Stromal cell of bone marrow (primary cell): Measurements from ENCODE around the gene FAM168A.

Experiments
- DNase-seq: peaks from one replicate; pipeline ENCODE4 v3.0.0-alpha.2; 2012; ENCODE audit warnings: low read depth

The FAM168A gene

GRCh38 chr11:73399636-73400035 lies 198.3 kb downstream of the FAM168A start:
- no peak for DNase-seq

GRCh38 chr11:73399159-73399590 lies 198.7 kb downstream of the FAM168A start:
- DNase-seq, result no peak

DNA sequence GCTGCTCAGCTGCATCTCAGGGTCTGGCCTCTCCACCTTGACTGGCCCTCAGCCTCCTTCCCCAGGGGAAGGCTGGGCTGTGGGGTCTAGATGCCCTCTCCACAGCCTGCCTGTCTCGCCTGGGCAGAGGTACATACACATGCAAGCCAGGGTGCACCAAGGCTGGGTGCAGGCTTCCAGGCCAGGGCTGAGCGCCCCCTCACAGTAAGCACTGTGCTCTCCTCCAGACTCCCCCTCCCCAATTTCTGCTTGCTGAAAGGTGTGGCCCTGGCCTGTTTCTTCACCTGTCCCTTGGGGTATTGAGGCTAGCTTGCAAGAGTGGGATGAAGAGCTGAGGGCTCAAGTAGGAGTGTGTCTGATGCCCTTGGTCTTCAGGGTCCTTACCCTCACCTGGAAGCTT lies 199.2 kb downstream of the FAM168A start:
- no peak for DNase-seq

DNA sequence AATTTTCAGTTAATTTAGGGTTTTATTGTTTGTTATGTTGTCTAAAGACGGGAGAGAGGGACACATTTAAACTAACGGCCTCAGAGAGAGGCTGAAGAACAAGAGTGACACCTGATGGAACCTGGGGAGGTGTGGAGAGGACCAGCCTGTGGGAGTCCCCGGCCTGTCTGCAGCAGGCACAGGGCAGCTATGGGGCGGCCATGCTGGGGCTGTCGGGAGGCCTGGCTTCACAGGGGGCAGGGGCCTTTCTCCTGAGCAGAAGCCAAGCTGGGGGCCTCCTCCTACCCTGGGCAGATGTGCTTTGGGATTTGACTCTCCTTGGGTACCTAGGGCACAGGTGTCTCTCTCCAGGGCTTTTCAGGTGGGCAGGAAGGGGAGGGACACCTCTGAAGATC lies 199.8 kb downstream of the FAM168A start:
- no peak for DNase-seq

DNA sequence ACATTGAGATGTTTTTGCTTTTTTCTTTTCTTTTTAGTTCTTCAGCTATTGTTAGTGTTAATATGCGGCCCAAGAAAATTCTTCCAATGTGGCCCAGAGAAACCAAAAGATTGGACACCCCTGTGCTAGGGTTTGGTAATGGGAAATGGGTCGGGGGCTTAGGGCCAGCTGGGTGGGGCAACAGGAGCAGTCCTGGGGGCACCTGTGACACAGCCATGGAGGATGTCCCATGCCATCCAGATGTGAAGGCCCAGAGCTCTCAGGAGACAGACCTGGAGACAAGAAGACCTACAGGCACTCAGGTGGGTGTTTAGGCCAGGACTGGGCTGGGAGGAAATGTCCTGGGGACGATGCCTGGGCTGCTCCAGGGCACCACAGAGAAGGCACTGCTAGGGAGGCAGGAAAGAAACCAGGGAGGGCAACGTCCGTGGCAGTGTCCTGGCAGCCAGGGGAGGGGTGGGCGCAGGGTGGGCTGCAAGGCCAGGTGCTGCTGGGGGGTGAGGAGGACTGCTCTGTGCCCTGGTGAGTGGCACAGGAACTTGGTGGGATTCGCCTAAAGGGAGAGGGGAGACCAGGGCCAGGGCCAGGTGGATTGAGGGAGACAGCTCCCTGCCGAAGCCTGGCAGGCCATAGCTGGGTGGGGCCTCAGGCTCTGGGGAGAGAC lies 200.3 kb downstream of the FAM168A start:
- no peak for DNase-seq

DNA sequence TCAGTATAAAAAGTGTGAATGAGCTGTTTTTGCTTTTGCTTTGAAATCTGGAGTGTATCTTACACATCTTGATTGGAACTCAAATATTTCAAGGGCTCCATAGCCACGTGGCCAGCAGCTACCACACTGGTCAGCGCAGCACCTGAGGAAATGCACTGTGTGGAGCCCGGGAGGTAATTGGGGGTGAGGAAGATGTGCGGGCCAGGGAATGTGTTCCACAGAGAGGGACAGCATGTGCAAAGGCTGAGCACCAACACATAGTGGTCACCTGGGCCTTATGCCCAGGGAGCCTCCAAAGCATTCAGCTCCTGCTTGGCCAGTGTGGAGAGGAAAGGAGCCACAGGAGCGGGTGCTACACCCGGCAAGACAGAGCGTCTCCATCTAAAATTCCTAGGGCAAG lies 200.9 kb downstream of the FAM168A start:
- no peak for DNase-seq

DNA sequence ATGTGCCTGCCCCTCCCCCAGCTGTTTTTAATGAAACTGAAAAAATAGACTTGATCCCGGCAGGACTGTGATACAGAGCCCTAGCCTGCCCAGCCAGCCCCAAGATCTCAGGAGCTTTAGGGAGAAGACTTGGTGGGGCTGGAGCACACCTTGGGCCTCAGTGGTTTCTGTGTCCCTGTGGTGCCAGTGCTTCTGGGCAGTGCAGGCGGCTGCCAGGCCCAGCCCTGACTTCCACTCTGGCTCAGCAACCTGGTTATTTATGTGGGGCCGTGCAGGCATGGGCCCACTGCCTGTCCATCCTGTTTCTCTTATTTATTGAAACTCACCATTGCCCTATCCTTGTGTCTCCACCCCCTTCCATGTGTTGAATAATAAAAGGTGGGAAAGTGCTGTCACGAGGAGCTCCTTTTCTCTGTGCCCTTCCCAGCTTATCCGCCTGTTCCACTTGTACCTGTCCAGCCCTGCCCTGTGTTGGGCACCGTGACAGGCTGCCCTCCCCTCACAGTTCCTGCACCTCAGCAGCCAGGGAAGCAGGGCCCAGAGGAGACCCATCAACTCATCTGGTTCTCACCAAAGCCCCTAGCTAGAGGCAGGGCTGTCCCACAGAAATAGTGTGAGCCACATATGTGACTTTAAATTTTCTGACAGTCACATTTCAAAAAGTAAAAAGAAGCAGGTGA lies 201.5 kb downstream of the FAM168A start:
- no peak for DNase-seq

GRCh38 chr11:73395297-73396208 lies 202.4 kb downstream of the FAM168A start:
- DNase-seq, result no peak

- no peak for DNase-seq
Measured at GRCh38 chr11:73394416-73395296, 203.3 kb downstream of the FAM168A start.

DNA sequence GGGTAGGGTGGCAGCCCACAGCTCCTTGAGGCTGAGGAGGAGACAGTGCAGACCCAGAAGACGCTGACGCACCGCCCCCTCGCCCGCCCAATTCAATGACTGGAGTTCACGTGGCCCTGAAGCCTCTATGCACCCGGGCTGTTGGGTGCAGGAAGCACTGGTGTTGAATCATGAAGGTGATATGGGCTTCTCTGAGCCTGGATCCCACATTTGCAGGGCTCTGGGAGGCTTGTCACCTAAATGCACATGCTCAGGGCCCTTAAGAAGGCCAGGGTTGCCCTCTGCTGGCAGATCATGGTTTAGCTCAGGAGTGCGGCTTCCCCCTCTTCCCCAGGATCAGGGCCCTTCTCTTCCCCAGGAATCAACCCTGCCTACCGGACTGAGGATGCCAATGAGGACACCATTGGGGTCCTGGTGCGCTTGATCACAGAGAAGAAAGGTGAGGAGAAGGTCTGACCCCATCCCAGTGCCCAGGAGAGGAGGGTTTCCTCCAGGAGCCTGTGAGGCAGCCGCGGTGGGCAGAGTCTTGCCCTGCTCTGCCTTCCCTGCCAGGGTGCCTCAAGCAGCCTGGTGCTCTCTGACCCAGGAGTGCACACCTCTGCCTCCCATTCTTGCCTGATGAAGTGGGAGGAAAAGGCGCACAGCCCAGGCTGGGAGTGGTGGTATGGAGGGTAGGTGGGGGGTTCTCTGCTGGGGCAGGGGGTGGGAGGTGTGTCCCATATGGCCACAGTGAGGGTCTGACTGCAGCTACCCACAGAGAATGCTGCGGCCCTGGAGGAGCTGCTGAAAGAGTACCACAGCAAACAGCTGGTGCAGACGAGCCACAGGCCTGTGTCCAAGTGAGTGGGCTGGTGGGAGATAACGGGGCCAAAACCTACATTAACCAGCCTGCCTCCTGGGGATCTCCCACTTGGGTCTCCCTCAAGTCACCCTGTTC lies 204.2 kb downstream of the FAM168A start:
- peak; percentile 52 for DNase-seq

- no peak for DNase-seq
Measured at GRCh38 chr11:73393011-73393380, 204.9 kb downstream of the FAM168A start.

GRCh38 chr11:73392108-73393010 lies 205.6 kb downstream of the FAM168A start:
- DNase-seq, result no peak

GRCh38 chr11:73391665-73392064 lies 206.2 kb downstream of the FAM168A start:
- no peak for DNase-seq

GRCh38 chr11:73390601-73391565 lies 207.0 kb downstream of the FAM168A start:
- no peak for DNase-seq

GRCh38 chr11:73389916-73390315 lies 208.0 kb downstream of the FAM168A start:
- no peak for DNase-seq

GRCh38 chr11:73389134-73389525 lies 208.8 kb downstream of the FAM168A start:
- DNase-seq, result no peak

- DNase-seq, result no peak
Measured at GRCh38 chr11:73388265-73389133, 209.4 kb downstream of the FAM168A start.
